GM12878 (cell line): Measurements from ENCODE around the gene COG2. TPM values are rescaled to one million over a fixed set of nuclear protein-coding genes. Genes with fewer than 3 reads are reported as not detected.
A peak's percentile ranks its signal among the peaks of the same experiment; 100 is the strongest.

ENCODE experiments used
- ATAC-seq: fragments of 200-7000 bp; cut with Tn5 transposase; 3 replicates; pipeline ENCODE4 v1.9.1; 2020; ENCODE audit warnings: mild to moderate bottlenecking, moderate library complexity
- BruUV-seq: library from RNA; stranded (reverse); fragments of 400-500 nt; replicated peaks from 2 replicates; lab custom pipeline; 2021; lab: Mats Ljungman, UMichigan
- CTCF ChIA-PET: fragments of 300-600 bp; sonication (Branson Sonifier 250); formaldehyde crosslinking; extraction: SDS; loops from one replicate; lab custom pipeline; 2021; ENCODE audit warnings: inconsistent platforms; lab: Yijun Ruan, JAX
- POLR2A ChIA-PET: fragments of 350-600 bp; formaldehyde crosslinking; extraction: SDS; loops from one replicate; lab custom pipeline; 2021; ENCODE audit warnings: inconsistent platforms; lab: Charles Lee
- RAD21 ChIA-PET: fragments of 300-600 bp; sonication (Branson Sonifier 250); formaldehyde crosslinking; loops from one replicate; lab custom pipeline; 2023; ENCODE audit warnings: antibody characterized with exemption; ENCODE audit not compliant: unreplicated experiment; lab: Charles Lee
- SMC1A ChIA-PET: fragments of 300-600 bp; sonication (Branson Sonifier 250); formaldehyde crosslinking; loops from one replicate; lab custom pipeline; 2023; ENCODE audit not compliant: unreplicated experiment, uncharacterized antibody; lab: Charles Lee
- DNase-seq: peaks from one replicate; pipeline ENCODE4 v3.0.0-alpha.2; 2011; ENCODE audit warnings: low read depth, low spot score
- FAIRE-seq: peaks from 3 replicates; lab custom pipeline; 2011; peaks lifted over from hg19 to GRCh38; lab: Jason Lieb, UNC
- H2AFZ ChIP-seq: 2 replicates; pipeline ENCODE4 v1.6.0; 2011; ENCODE audit warnings: low read depth, low read length, control low read depth; ENCODE audit not compliant: control insufficient read depth
- H3K27ac ChIP-seq: 2 replicates; pipeline ENCODE4 v1.5.1; 2011; ENCODE audit warnings: control low read depth; ENCODE audit not compliant: control insufficient read depth, insufficient read depth
- H3K27me3 ChIP-seq, 2 experiments: replicated peaks in 1 of 2; 2 replicates each; pipeline versions ENCODE4 v1.6.0 to v1.6.1; 2011; ENCODE audit warnings: low read length in 1 of 2; ENCODE audit not compliant: control insufficient read depth in 2 of 2, insufficient read depth in 2 of 2
- H3K36me3 ChIP-seq, 2 experiments: 2 replicates each; pipeline ENCODE4 v1.5.1; 2011; ENCODE audit warnings: low read length in 1 of 2; ENCODE audit not compliant: control insufficient read depth in 2 of 2, insufficient read depth in 2 of 2
- H3K4me1 ChIP-seq: 2 replicates; pipeline ENCODE4 v1.6.1; 2011; ENCODE audit warnings: mild to moderate bottlenecking, low read length, moderate library complexity, mixed read lengths; ENCODE audit not compliant: control insufficient read depth, insufficient read depth
- H3K4me2 ChIP-seq: 2 replicates; pipeline ENCODE4 v1.6.0; 2011; ENCODE audit warnings: control low read depth; ENCODE audit not compliant: control insufficient read depth, insufficient read depth
- H3K4me3 ChIP-seq: fragments of 200-600 bp; sonication (generic); 2 replicates; pipeline ENCODE4 v1.5.1; 2016
- H3K79me2 ChIP-seq: 2 replicates; pipeline ENCODE4 v1.6.0; 2011; ENCODE audit warnings: low read length; ENCODE audit not compliant: control insufficient read depth, insufficient read depth
- H3K9ac ChIP-seq: 2 replicates; pipeline ENCODE4 v1.8.0; 2011; ENCODE audit warnings: low read length, control low read depth, mixed read lengths; ENCODE audit not compliant: control insufficient read depth, insufficient read depth
- H3K9me3 ChIP-seq: replicated peaks from 3 replicates; pipeline ENCODE4 v1.5.1; 2011; ENCODE audit warnings: mild to moderate bottlenecking, low read length; ENCODE audit not compliant: control insufficient read depth, insufficient read depth
- H4K20me1 ChIP-seq: 2 replicates; pipeline ENCODE4 v1.6.0; 2011; ENCODE audit not compliant: control insufficient read depth, insufficient read depth
- CBX3 ChIP-seq: fragments of 200-600 bp; sonication (generic); IDR thresholded peaks from 2 replicates; pipeline ENCODE4 v1.6.1; 2016; ENCODE audit warnings: low read depth, borderline replicate concordance
- ESRRA ChIP-seq: IDR thresholded peaks from 2 replicates; pipeline ENCODE4 v1.6.1; 2012; ENCODE audit warnings: mild to moderate bottlenecking, low read length, improper control_type of control experiment
- IKZF2 ChIP-seq, 2 experiments: fragments of 450-650 bp; IDR thresholded peaks; 2 replicates each; pipeline ENCODE4 v1.6.1; 2017; ENCODE audit warnings: mild to moderate bottlenecking in 2 of 2, moderate library complexity in 2 of 2
- JUNB ChIP-seq: IDR thresholded peaks from 2 replicates; pipeline ENCODE4 v1.6.1; 2016; ENCODE audit warnings: antibody characterized with exemption, mild to moderate bottlenecking
- MLLT1 ChIP-seq: fragments of 450-650 bp; IDR thresholded peaks from 2 replicates; pipeline ENCODE4 v1.6.1; 2016; ENCODE audit warnings: mild to moderate bottlenecking
- PBX3 ChIP-seq: IDR thresholded peaks from 2 replicates; pipeline ENCODE4 v1.6.1; 2011; ENCODE audit warnings: mild to moderate bottlenecking, low read depth, low read length, moderate library complexity; ENCODE audit not compliant: insufficient replicate concordance
- PKNOX1 ChIP-seq: fragments of 450-650 bp; IDR thresholded peaks from 2 replicates; pipeline ENCODE4 v1.6.1; 2016; ENCODE audit warnings: mild to moderate bottlenecking
- RELA ChIP-seq: fragments of 450-650 bp; IDR thresholded peaks from 2 replicates; pipeline ENCODE4 v1.8.0; 2014; ENCODE audit warnings: borderline replicate concordance; ENCODE audit not compliant: partially characterized antibody
- RUNX3 ChIP-seq: IDR thresholded peaks from 2 replicates; pipeline ENCODE4 v1.6.1; 2012; ENCODE audit warnings: low read length, inconsistent platforms
- SUPT20H ChIP-seq: IDR thresholded peaks from 2 replicates; pipeline ENCODE4 v1.6.1; 2011; ENCODE audit warnings: low read depth, mild to moderate bottlenecking, low read length, moderate library complexity, borderline replicate concordance; ENCODE audit not compliant: control insufficient read depth
- WGBS: methylation state at CpG from one replicate; pipeline ENCODE4 v1.1.6; 2016; ENCODE audit warnings: low lambda C conversion rate; ENCODE audit not compliant: insufficient replicate concordance, insufficient coverage; ENCODE audit errors: missing lambda C conversion rate; 5-methylcytosine and 5-hydroxymethylcytosine counted together
- in situ Hi-C: fragments of 300-500 bp; cut with MboI; formaldehyde crosslinking; loops from 9 replicates; pipeline ENCODE4 v1.14.3; 2018; ENCODE audit warnings: mixed read lengths
- intact Hi-C: fragments of 100-400 bp; cut with micrococcal nuclease; formaldehyde crosslinking; loops from one replicate; pipeline ENCODE4 v1.14.2; 2022; ENCODE audit not compliant: unreplicated experiment
- polyA plus RNA-seq, 11 experiments: library from polyadenylated mRNA; depleted of rRNA in 4 of 11; unstranded in 6 of 11; stranded (reverse) in 5 of 11; fragments of >200 nt; fragmentation: Nextera tagmentation in 4 of 11; fragmentation: Illumina TruSeq in 1 of 11; extraction: Ambion mirVana in 4 of 11; extraction: Trizol in 1 of 11; gene quantifications; 1 replicate in 1 of 11; 2 replicates in 10 of 11; pipeline versions ENCODE4 v1.2.1 to v1.2.3, GENCODE V29; 2011 to 2016; ENCODE audit warnings: inconsistent platforms in 2 of 11, missing spikeins in 2 of 11, low read depth in 1 of 11
- total RNA-seq, 4 experiments: library from RNA; depleted of rRNA in 3 of 4; stranded (reverse); fragments of >200 nt in 3 of 4; fragmentation: Illumina TruSeq in 1 of 4; extraction: Trizol in 1 of 4; gene quantifications; 2 replicates each; pipeline versions ENCODE4 v1.2.1 to v1.2.3, GENCODE V29; 2013 to 2021

COG2 gene
- total and polyA plus RNA-seq, 10 of the 15 experiments (the other 5 are each of a cell fraction or from before 2014, with no cell fraction given): 15.0 to 31.5 (median 28.3) TPM

- Histone ChIP-seq H3K36me3 (no peaks in the 10 kb centered on the region), H2AFZ (no peak overlapping the region), H3K4me3 (no peak overlapping the region), H3K9ac (no peak overlapping the region), H4K20me1 (no peaks in the 10 kb centered on the region), H3K27me3 (peaks cover 0 to 2% of the 10 kb centered on the region in 2 experiments; a peak in 2 of 4 replicates), H3K4me1 (no peaks in the 10 kb centered on the region; the same call in 1 of the 2 replicates), H3K9me3 (no peaks in the 10 kb centered on the region), H3K27ac (no peak overlapping the region), H3K4me2 (no peak overlapping the region), H3K79me2 (no peaks in the 10 kb centered on the region)
- 41% methylated on average over 2 of the region's 2 CpGs for WGBS
- POLR2A ChIA-PET: interaction anchor here (1.3 kb wide), 1 partner anchor 10 kb away, joined by 3 read pairs; no protein-coding TSS in a partner anchor
- in situ Hi-C loops: loop anchor here (10.0 kb wide), 1 partner anchor 581 kb away; no protein-coding TSS in a partner anchor
- intact Hi-C loops: loop anchor here (2.0 kb wide), 1 partner anchor 577 kb away; no protein-coding TSS in a partner anchor
- ATAC-seq (peak; percentile 38), FAIRE-seq (no peak), DNase-seq (no peak)
- RAD21 ChIA-PET: no interaction called here
- TF ChIP-seq PBX3 (no peak), IKZF2 (IDR thresholded peaks at IDR 0.05) (0 out of 4 replicates have a peak, but pooled peaks of 1 of the 2 experiments have one; percentile 10), RUNX3 (0 out of 2 replicates have a peak, but pooled peaks have one; percentile 42), RELA (no peak), PKNOX1 (0 out of 2 replicates have a peak, but pooled peaks have one; percentile 35), JUNB (peak; percentile 34; the same call in 1 of the 2 replicates), CBX3 (no peak), SUPT20H (no peak), ESRRA (peak; percentile 66; the same call in 1 of the 2 replicates), MLLT1 (no peak)
- BruUV-seq: no TSS peak
- SMC1A ChIA-PET: no interaction called here
- CTCF ChIA-PET: no interaction called here
Measured at GRCh38 chr1:230633469-230633868, 8.8 kb upstream of the COG2 start.
